Natural killer cell (primary cell): ENCODE results near the gene ANKRD36C. TPM values are rescaled to one million over a fixed set of nuclear protein-coding genes. Genes with fewer than 3 reads are reported as not detected.

ENCODE experiments used
- total RNA-seq, 4 donors: library from RNA; stranded (reverse); fragments of 120-200 nt in 1 of 4; gene quantifications; one replicate each; pipeline versions ENCODE4 v1.2.3 to v1.2.4, GENCODE V29; 2013 to 2022

The ANKRD36C gene
- total RNA-seq, 3 donors from 2014 or later (not counting 1 experiment from before 2014, with no cell fraction given) = 84.5 to 91.5 (median 85.4) TPM

Other genes starting within 250 kb of the ANKRD36C start
- gene GPAT2, start 43.1 kb upstream of the ANKRD36C start, total RNA-seq = 1 to 10 TPM; 2.3 to 6.0 (median 3.8) TPM
- 1 to 10 TPM in 1 of 3 donors, under 1 TPM in 2; 0.18 to 1.3 (median 0.38) TPM for gene ADRA2B, start 124.7 kb upstream of the ANKRD36C start, total RNA-seq
- gene ASTL, start 146.7 kb upstream of the ANKRD36C start, total RNA-seq = 10 to 100 TPM in 1 of 3 donors, 1 to 10 TPM in 2; 5.5 to 11.3 (median 8.8) TPM
- 100 to 1,000 TPM; 300 to 564 (median 432) TPM for gene DUSP2, start 153.6 kb upstream of the ANKRD36C start, total RNA-seq
- gene STARD7, start 217.0 kb upstream of the ANKRD36C start, total RNA-seq = 100 to 1,000 TPM in 1 of 3 donors, 10 to 100 TPM in 2; 62.6 to 106 (median 86.1) TPM